ENCODE results near the gene TRPC1. TPM values are rescaled to one million over a fixed set of nuclear protein-coding genes. Genes with fewer than 3 reads are reported as not detected.

The TRPC1 gene
- total RNA-seq, 1 experiment from 2014 or later: 18.6 TPM

DNA sequence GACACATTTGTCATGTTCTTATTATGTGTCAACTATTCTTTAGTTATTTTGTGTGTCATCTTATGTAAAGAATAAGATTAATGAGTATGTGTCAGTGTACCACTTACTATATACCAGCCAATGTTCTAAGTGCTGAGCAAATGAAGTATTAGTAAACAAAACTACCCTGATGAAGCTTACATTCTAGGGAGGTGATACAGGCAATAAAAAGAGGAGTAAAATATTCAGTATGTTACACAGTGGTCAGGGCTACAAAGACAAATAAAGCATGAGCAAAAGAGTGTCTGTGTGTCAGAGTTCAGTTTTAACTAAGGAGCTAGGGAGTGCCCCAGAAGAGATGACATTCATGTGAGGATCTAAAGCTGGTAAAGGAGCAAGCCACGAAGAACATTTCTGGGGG lies 79.1 kb downstream of the TRPC1 start:
- DNase-seq: no peak
- Histone ChIP-seq H3K14ac (ENCODE audit: insufficient read depth, low read length) (no peak overlapping the region), H3K9me3 (ENCODE audit: control insufficient read depth, low read depth, low read length) (no peaks in the 10 kb centered on the region), H4K20me1 (ENCODE audit: control insufficient read depth, insufficient read depth, insufficient read length) (no peaks in the 10 kb centered on the region), H3K4ac (ENCODE audit: low read depth, low read length) (no peak overlapping the region), H4K5ac (ENCODE audit: insufficient read length, low read depth, low read length) (no peak overlapping the region), H2BK12ac (ENCODE audit: insufficient read length, low read depth, low read length) (no peak overlapping the region), H3K27me3 (ENCODE audit: insufficient read depth, low read length) (no peaks in the 10 kb centered on the region), H3K79me1 (ENCODE audit: insufficient read depth, low read depth, low read length, poor library complexity, severe bottlenecking) (no peaks in the 10 kb centered on the region), H3K27ac (ENCODE audit: insufficient read length, low read depth, low read length) (no peak overlapping the region), H3K23ac (ENCODE audit: insufficient read length, low read depth, low read length) (no peak overlapping the region), H3K23me2 (ENCODE audit: insufficient read length, low read depth, low read length, poor library complexity, severe bottlenecking) (no peaks in the 10 kb centered on the region), H4K91ac (ENCODE audit: insufficient read length, low read depth, low read length) (no peak overlapping the region), H3K56ac (ENCODE audit: insufficient read length, low read depth, low read length) (no peak overlapping the region), H3T11ph (ENCODE audit: low read length) (no peak overlapping the region), H2AK5ac (ENCODE audit: insufficient read length, low read length) (no peak overlapping the region), H2BK20ac (ENCODE audit: low read depth, low read length, poor library complexity, severe bottlenecking) (no peak overlapping the region), H3K4me1 (ENCODE audit: insufficient read depth, low read length) (no peaks in the 10 kb centered on the region), H3K9ac (ENCODE audit: extremely low read depth, insufficient read length, low read length) (no peak overlapping the region), H4K8ac (replicated peaks; ENCODE audit: insufficient read length, low read depth, low read length) (no peak overlapping the region), H2BK120ac (ENCODE audit: low read depth, low read length, poor library complexity, severe bottlenecking) (no peak overlapping the region), H3K18ac (ENCODE audit: insufficient read length, low read depth, low read length) (no peak overlapping the region), H3K4me2 (ENCODE audit: insufficient read depth, insufficient read length, low read length) (no peak overlapping the region), H2AFZ (ENCODE audit: low read length) (no peak overlapping the region), H3K79me2 (ENCODE audit: insufficient read depth, low read length) (no peaks in the 10 kb centered on the region), H2BK15ac (ENCODE audit: low read depth, low read length) (no peak overlapping the region), H2BK5ac (ENCODE audit: insufficient read length, low read length) (no peak overlapping the region)
- TF ChIP-seq CTCF (conservative IDR thresholded peaks at IDR 0.05): no peak
- H3K4me3 Mint-ChIP-seq: no peak overlapping the region
- WGBS (ENCODE audit: extremely low coverage, insufficient read length, low lambda C conversion rate): no CpG with 5 or more reads among the region's 1 CpG
- H3K27ac Mint-ChIP-seq: peak overlapping the region in 1 of 3 experiments; percentile 19; a peak in 2 of 7 replicates
- H3K4me1 Mint-ChIP-seq: peaks cover 12 to 14% of the 10 kb centered on the region in 2 experiments
- H3K27me3 Mint-ChIP-seq (ENCODE audit: low read depth): no peaks in the 10 kb centered on the region
- H3K36me3 Mint-ChIP-seq (ENCODE audit: insufficient read depth in 1 of 3, low read depth in 3 of 3): peaks cover 0 to 5% (median 5%) of the 10 kb centered on the region in 3 experiments; a peak in 2 of 7 replicates
- no peaks in the 10 kb centered on the region for H3K9me3 Mint-ChIP-seq
